HuH-7 (cell line): Measurements from ENCODE around the gene ETDB.
"Not testable (repeated sequence)": the region's sequence is repeated elsewhere in the genome, so short reads cannot be mapped to it uniquely, and the experiment has no call there.

Experiments
- DNase-seq: peaks from one replicate; pipeline ENCODE4 v3.0.0; 2011; ENCODE audit warnings: low spot score

Gene ETDB

GRCh38 chrX:135120056-135120576 is at the start of gene ETDB:
TSS of gene ETDB (minus strand) at chrX:135120526. CDS start at chrX:135119261, 1,265 bp downstream.
- not testable (repeated sequence) for DNase-seq

- not testable (repeated sequence) for DNase-seq
Measured at GRCh38 chrX:135169534-135169933, 49.2 kb upstream of the ETDB start.

DNA sequence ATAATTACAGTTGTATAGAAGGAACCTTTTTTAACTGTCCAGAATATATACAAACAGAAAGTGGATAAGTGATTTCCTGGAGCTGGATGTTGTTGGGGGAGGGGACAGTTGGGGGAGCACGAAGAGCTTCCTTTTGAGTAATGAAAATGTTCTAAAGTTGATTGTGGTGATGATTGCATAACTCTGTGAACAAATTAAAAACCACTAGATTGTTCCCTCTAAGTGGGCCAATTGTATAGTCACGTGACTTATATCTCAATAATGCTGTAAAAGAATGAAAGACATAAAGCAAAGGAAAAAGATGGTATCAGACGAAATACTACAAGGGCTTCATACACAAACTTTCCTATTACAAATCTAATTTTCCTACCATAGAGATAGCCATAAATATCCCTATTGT is 48.2 kb upstream of the ETDB start:
- no peak for DNase-seq

GRCh38 chrX:135154688-135155087 is 34.4 kb upstream of the ETDB start:
- not testable (repeated sequence) for DNase-seq

GRCh38 chrX:135126145-135126544 is 5.8 kb upstream of the ETDB start:
- not testable (repeated sequence) for DNase-seq

DNA sequence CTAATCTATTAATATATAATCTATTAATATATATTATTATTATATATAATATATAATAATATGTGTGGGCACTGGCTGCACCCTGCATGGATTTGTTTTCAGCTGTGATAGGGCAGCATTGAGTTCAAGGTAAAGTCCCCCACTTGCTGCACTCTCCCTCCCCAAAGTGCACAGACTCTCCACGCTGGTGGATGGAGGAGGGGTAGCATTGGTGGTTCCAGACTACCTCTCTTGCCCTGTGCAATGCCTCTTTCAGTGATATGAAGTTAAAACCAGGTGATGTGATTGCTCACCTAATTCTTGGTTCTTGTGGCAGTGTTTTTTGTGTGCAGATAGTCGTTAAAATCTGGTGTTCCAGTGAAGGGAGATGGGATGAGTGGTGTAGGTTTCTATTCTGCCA is 4.3 kb downstream of the ETDB start:
- DNase-seq = not testable (repeated sequence)

- DNase-seq = no peak
Measured at GRCh38 chrX:135114392-135114791, 5.9 kb downstream of the ETDB start.

DNA sequence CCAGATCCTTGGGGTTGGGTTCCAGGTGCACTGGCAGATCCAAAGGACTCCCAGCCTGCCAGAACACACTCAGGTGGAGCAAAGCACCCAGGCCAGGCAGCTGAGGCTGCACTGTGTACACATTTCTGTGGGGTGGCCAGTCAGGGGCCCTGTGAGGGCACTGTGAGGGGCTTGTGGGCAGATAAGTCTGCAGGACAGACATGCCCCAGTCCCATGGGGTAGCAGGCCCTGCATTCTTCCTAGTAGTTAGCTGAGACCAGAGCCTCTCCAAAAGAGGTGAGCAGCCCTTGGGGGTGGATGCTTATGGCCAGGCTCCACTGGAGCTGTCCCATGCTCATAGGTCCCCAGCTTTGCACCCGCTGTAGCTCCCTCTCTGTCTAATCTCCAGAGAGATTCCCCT is 7.6 kb downstream of the ETDB start:
- no peak for DNase-seq

GRCh38 chrX:135112096-135112729 is 8.1 kb downstream of the ETDB start:
- DNase-seq = no peak

GRCh38 chrX:135109554-135109953 is 10.8 kb downstream of the ETDB start:
- DNase-seq = no peak

GRCh38 chrX:135099493-135099783 is 20.9 kb downstream of the ETDB start:
- DNase-seq = no peak

DNA sequence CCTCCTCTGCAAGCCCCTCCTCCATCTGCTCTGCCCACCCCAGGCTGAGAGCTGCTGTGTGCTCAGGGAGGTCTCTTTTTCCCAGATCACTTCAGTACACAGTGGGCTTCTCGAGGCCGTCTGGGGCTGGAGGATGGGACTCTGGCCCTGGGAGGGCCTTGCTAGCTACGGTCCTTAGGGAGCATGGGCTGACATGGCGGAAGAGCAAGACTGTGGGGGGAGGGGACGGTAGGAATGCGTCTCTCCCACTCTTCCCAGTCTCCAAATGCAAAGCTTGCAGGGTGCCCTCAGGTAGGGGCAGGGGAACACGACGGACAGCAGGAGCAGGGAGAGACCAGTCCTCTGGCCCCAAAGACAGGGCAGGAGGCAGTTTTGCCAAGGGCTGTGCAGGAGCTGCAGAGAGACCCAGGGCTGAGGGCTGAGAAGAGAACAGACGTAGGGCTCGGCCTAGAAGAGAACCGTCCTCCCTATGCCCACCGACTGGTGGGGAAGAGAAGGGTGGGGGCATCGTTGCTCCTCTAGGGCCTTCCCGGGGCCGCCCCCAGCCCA is 23.1 kb downstream of the ETDB start:
- not testable (repeated sequence) for DNase-seq

GRCh38 chrX:135095715-135096114 is 24.6 kb downstream of the ETDB start:
- no peak for DNase-seq

GRCh38 chrX:135094726-135095125 is 25.6 kb downstream of the ETDB start:
- no peak for DNase-seq

- no peak for DNase-seq
Measured at GRCh38 chrX:135089126-135089525, 31.2 kb downstream of the ETDB start.

DNA sequence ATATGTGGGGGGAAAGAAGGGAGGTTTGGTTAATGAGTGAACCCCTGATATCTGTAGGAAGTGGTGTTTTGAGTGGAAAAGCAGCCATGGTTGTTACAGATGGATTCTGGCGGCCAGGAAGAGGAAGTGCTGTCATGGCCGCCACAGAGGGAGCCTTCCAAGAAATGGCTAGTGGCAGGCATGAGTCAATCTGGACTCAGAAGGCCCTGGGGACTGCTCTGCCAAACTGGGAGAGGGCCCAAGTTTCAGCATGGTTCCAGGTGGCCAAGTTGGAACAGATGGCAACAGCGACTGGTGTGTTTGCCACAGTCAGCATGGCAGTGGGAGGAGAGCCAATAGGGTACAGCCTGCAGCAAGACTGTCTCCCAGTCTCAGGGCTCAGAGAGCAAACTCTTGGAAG is 32.5 kb downstream of the ETDB start:
- no peak for DNase-seq

GRCh38 chrX:135086197-135086854 is 34.0 kb downstream of the ETDB start:
- peak; percentile 49 for DNase-seq

DNA sequence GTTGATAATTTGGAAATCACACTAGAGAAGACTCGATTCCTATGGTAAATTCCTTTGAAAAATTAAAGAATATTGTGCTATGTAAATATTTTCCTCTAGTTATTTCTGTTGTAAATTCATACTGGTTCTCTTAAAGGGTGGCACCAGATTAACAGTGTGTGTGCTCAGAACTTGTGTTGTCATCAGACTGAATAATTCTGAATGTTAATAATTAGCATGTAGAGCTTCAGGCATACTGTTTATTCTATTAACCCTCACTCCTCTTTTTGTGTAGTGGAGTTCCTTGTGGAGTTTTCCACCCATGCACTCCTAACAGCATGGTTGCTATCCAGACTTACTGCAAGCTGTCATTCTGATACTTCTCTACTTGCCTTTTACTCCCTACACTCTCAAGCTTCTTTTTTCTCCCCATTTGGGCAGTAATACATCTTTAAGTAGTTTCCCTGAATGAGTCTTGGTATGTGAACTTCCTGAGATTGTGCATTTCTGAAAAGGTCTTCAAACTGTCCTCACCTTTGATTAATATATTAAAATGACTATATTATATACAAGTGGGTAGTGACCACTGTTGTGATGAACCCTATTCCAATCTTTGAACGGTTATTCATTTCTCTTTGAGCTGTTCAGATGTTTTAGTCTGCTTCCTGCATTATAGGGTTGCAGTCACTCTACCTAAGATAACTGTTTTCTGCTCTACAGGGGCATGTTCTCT is 38.5 kb downstream of the ETDB start:
- DNase-seq = no peak
